ENCODE results near the gene FAAP20. TPM values are rescaled to one million over a fixed set of nuclear protein-coding genes. Genes with fewer than 3 reads are reported as not detected.
A peak's percentile ranks its signal among the peaks of the same experiment; 100 is the strongest.

The FAAP20 gene
- total RNA-seq, 1 experiment from 2014 or later = 133 TPM

GRCh38 chr1:2229037-2229864, 34.7 kb upstream of the FAAP20 start (continued):
- TF ChIP-seq AR (CRISPR knock-in tag; IDR thresholded peaks at IDR 0.05) (no peak), KAT7 (CRISPR knock-in tag; IDR thresholded peaks at IDR 0.05; ENCODE audit: borderline replicate concordance) (no peak; the same call in 1 of the 2 replicates), FOXP1 (CRISPR knock-in tag; IDR thresholded peaks at IDR 0.05; ENCODE audit: borderline replicate concordance) (peak; percentile 30; the same call in 1 of the 2 replicates), ATF3 (CRISPR knock-in tag; conservative IDR thresholded peaks at IDR 0.05) (no peak), CTCF (IDR thresholded peaks at IDR 0.05) (no peak), GABPB1 (CRISPR knock-in tag; IDR thresholded peaks at IDR 0.05) (no peak), ETV6 (CRISPR knock-in tag; IDR thresholded peaks at IDR 0.05) (no peak), ZNF281 (CRISPR knock-in tag; IDR thresholded peaks at IDR 0.05) (no peak), ZNF423 (CRISPR knock-in tag; IDR thresholded peaks at IDR 0.05) (no peak), TCF7 (CRISPR knock-in tag; IDR thresholded peaks at IDR 0.05; ENCODE audit: low read depth) (peak; percentile 58; the same call in 1 of the 2 replicates), FOXJ3 (CRISPR knock-in tag; IDR thresholded peaks at IDR 0.05; ENCODE audit: borderline replicate concordance) (no peak), JAZF1 (CRISPR knock-in tag; IDR thresholded peaks at IDR 0.05) (no peak), ZBTB43 (CRISPR knock-in tag; IDR thresholded peaks at IDR 0.05) (no peak), ZNF425 (CRISPR knock-in tag; conservative IDR thresholded peaks at IDR 0.05) (no peak), ZNF121 (CRISPR knock-in tag; IDR thresholded peaks at IDR 0.05) (no peak), MXD4 (CRISPR knock-in tag; IDR thresholded peaks at IDR 0.05; ENCODE audit: borderline replicate concordance) (no peak)
- TF ChIP-seq, protein P1, sequence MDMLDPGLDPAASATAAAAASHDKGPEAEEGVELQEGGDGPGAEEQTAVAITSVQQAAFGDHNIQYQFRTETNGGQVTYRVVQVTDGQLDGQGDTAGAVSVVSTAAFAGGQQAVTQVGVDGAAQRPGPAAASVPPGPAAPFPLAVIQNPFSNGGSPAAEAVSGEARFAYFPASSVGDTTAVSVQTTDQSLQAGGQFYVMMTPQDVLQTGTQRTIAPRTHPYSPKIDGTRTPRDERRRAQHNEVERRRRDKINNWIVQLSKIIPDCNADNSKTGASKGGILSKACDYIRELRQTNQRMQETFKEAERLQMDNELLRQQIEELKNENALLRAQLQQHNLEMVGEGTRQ (CRISPR knock-in tag; IDR thresholded peaks at IDR 0.05) = no peak
- TF ChIP-seq, protein P2, sequence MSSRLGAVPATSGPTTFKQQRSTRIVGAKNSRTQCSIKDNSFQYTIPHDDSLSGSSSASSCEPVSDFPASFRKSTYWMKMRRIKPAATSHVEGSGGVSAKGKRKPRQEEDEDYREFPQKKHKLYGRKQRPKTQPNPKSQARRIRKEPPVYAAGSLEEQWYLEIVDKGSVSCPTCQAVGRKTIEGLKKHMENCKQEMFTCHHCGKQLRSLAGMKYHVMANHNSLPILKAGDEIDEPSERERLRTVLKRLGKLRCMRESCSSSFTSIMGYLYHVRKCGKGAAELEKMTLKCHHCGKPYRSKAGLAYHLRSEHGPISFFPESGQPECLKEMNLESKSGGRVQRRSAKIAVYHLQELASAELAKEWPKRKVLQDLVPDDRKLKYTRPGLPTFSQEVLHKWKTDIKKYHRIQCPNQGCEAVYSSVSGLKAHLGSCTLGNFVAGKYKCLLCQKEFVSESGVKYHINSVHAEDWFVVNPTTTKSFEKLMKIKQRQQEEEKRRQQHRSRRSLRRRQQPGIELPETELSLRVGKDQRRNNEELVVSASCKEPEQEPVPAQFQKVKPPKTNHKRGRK (CRISPR knock-in tag; IDR thresholded peaks at IDR 0.05; ENCODE audit: borderline replicate concordance) = no peak

All from WTC11 (cell line).